NCI-H1105 (cell line): ENCODE data around the gene SPDYE6.
A peak's percentile ranks its signal among the peaks of the same experiment; 100 is the strongest.
"Not testable (repeated sequence)": the region's sequence is repeated elsewhere in the genome, so short reads cannot be mapped to it uniquely, and the experiment has no call there.

ENCODE experiments used
- DNase-seq: peaks from one replicate; lab custom pipeline; 2025; lab: John Stamatoyannopoulos, UW

The SPDYE6 gene, protein sequence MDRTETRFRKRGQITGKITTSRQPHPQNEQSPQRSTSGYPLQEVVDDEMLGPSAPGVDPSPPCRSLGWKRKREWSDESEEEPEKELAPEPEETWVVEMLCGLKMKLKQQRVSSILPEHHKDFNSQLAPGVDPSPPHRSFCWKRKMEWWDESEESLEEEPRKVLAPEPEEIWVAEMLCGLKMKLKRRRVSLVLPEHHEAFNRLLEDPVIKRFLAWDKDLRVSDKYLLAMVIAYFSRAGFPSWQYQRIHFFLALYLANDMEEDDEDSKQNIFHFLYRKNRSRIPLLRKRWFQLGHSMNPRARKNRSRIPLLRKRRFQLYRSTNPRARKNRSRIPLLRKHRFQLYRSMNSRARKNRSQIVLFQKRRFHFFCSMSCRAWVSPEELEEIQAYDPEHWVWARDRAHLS

GRCh38 chr7:102356344-102356743, at the start of gene SPDYE6:
TSS of gene SPDYE6 (minus strand) at chr7:102356444. CDS start at chr7:102356023, 421 bp downstream.
- not testable (repeated sequence) for DNase-seq

DNA sequence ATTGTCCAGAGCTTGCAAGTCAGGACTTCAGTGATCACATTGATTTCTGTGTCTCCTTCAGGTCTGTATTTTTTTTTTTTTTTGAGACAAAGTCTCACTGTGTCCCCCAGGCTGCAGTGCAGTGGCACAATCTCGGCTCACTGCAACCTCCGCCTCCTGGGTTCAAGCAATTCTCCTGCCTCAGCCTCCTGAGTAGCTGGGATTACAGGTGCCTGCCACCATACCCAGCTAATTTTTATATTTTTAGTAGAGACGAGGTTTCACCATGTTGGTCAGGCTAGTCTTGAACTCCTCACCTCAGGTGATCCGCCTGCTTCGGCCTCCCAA, 48.6 kb upstream of the SPDYE6 start:
- DNase-seq = not testable (repeated sequence)

DNA sequence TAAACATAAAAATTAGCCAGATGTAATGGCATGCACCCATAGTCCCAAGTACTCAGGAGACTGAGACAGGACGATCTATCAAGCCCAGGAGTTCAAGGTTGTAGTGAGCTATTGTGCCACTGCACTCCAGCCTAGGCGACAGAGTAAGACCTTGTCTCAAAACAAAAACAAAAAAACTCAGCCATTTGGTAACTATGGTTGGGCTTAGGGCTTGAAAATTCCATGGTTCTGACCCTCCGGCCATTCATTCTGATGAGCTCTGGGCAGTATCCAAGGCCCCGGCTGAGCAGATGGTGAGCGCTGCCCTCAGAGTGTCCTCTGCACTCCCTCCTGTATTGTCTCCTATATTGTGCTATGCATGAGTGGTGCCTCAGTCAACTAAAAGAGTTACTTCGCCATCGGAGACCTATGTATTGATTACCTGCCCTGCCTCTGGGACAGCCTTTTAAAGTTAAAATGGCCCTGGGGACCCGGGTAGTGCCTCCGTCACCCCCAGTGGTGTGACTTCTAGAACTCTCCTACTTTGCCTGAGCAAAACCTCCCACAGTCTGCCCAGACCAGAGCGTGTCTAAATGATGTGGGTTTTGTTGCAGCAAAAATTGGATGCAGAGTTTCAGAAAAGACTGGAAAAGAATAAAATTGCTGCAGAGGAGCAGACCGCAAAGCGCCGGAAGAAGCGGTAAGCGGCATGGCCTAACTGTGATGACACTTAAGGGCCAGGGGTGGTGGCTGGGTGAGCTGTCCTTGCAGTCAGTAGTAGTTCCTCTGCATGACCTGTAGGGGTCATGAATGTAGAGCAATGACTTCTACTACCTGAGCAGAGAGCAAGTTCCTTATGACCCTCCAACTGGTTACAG, 48.0 kb upstream of the SPDYE6 start:
- DNase-seq = peak; percentile 22

GRCh38 chr7:102403563-102403962, 47.3 kb upstream of the SPDYE6 start:
- no peak for DNase-seq

DNA sequence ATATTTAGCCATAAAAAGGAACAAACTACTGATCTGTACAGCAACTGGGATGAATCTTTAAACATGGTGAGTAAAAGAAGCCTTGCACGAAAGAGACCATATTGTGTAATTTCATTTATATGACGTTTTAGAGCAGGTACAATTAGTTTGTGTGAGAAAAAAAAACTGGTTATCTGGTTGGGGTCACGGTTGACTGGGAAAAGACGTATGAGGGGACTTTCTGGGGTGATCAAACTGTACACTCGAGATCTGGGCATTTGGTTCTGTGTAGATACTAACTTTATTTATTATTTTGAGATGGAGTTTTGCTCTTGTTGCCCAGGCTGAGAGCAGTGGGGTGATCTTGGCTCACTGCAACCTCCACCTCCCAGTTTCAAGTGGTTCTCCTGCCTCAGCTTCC, 44.1 kb upstream of the SPDYE6 start:
- DNase-seq = no peak

GRCh38 chr7:102398543-102398942, 42.3 kb upstream of the SPDYE6 start:
- DNase-seq = no peak

- no peak for DNase-seq
Measured at GRCh38 chr7:102396710-102397019, 40.4 kb upstream of the SPDYE6 start.

- DNase-seq = peak; percentile 92
Measured at GRCh38 chr7:102395873-102396709, 39.8 kb upstream of the SPDYE6 start, which contains the start of gene PRKRIP1. TSS of gene PRKRIP1 (plus strand) at chr7:102396363. CDS start at chr7:102396412, 49 bp downstream.

DNA sequence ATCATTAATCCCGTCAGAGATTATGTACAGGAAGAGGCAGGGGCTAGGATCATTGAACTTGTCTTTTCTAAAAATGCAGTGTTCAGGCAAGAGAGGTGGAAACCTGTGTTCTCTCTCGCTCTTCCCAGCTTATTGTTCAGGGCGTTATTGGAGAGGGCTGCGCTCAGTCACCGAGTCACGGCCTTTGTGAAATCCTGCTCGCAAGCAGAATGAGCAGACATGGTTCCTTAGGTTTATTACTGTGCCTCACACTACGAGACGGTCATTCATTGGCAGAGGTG, 39.3 kb upstream of the SPDYE6 start:
- no peak for DNase-seq

- DNase-seq = no peak
Measured at GRCh38 chr7:102393467-102393866, 37.2 kb upstream of the SPDYE6 start.

GRCh38 chr7:102392330-102392729, 36.1 kb upstream of the SPDYE6 start:
- no peak for DNase-seq

DNA sequence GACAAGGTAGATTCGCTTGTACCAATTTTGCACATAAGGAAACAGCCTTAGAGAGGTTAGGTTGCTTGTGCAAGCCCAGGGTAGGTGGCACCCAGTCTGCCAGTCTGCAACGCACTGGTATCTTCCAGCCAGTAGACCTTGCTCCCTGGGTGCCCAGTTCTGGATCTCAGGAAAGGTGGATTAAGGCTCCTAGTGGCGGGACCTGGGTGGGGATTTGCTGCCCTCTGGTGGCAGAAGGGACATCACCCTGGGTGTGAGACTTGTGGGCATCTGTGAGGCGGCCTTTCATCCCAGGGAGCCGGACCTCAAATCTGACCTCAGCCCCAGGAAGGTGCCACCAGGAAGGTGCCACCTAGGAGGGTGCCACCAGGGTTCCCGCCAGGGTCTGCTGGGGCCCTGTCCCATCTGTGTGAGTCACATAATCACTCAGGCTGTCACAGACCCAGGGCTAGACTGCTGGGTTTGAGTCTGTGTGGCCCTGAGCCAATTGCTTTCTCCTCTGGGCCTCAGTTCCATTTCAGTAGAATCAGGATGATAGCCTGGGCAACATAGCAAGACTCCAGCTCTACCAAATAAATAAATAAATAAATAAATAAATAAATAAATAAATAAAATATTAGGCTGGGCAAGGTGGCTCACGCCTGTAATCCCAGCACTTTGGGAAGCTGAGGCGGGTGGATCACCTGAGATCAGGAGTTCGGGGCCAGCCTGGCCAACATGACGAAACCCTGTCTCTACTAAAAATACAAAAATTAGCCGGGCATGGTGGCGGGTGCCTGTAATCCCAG, 34.6 kb upstream of the SPDYE6 start:
- peak; percentile 39 for DNase-seq

- no peak for DNase-seq
Measured at GRCh38 chr7:102389810-102390209, 33.6 kb upstream of the SPDYE6 start.

DNA sequence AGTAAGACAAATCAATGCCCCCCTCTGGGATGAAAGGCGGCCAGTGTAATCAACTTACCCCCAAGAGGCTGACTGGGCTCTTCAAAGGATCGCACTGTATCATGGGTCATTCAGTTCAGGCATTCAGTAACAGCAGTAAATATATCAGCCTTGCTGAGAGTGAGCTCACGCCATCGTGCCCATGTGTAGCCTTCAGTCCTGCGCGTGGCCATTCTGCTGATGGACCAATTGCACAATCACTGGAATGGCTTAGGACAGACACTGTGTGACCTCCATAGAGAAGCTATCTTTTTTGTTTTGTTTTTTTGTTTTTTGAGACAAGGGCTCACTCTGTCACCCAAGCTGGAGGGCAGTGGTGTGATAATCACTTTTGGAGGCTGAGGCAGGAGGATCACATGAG, 30.8 kb upstream of the SPDYE6 start:
- DNase-seq = no peak

DNA sequence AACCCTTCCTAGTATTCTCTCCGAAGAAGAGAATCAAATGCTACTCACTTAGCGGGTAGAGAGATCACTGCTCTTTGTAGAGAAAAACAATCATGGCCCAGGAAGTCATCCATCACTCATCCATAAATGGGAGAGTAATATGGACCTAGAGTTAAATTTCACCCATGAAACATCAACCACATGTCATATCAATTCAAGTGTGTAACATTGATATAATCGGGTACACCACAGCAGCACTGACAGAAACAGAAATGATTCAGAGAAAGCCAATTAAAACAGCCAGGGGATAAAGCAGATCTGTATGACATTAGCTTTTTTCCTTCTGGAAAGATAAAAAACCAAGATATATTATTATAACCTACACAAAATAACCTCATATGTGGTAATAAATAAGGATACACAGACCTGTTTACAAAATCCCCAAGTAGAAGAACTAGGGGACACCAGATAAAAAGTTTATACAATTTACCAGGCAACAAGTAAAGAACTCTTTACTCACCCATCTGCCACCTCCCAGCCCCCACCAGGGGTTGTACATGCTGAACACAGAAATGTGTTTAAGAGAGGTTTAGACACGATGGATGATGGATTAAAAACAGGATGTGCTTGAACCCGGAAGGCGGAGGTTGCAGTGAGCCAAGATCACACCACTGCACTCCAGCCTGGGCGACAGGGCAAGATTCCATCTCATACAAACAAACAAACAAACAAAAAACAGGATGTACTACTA, 25.6 kb upstream of the SPDYE6 start:
- DNase-seq = not testable (repeated sequence)

DNA sequence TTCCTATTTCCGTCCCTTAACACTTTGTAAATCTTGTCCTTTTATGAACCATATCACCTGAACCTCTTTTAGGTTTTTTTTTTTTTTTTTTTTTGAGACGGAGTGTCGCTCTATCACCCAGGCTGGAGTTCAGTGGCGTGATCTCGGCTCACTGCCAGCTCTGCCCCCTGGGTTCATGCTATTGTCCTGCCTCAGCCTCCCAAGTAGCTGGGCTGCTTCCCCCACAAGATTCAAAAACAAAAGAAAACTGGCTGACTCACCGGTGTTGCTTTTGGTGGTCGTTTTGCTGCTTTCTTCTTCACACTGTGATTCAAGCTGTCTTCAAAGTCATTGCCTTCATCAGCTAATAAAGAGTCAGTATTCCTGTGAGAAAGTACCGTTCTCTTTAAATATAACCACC, 24.6 kb upstream of the SPDYE6 start:
- DNase-seq = not testable (repeated sequence)

DNA sequence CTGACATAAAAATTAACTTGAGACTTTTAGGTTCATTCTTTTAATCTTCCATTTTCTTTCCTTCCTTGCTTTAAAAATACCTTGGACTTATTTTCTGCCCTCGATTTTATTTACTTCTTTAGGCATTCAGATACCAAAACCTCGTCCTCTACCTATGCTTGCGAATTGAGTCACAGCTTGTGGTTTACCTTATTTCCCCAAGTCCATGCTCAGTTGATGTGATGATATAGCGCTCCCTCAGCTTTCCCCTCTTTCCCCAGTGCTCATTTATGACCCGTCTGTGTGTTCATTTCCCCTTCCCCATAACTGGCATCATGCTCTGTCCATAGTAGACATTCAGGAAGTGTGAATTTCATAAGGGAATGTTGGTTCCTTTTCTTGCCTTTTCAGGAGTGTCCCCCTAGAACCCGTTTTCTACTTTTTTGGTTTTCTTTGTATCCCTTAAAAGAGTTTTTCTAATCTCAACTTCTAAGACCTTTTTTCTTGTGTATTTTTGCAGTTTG, 20.8 kb upstream of the SPDYE6 start:
- DNase-seq = no peak

DNA sequence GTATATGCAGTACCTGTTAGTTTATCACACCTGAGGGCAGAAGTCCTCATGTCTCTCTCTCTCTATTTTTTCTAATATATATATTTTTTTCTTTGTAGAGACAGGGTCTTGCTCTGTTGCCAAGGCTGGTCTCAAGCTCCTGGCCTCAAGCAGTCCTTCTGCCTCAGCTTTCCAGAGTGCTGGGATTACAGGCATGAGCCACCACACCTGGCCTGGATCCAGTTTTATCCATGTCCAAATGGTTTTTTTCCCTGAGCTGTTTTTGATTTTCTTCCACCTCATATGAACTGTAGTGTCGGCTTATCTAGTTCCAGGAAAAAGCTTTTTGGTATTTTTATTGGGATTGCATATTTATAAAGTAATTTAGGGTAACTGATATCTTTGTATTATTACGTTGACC, 16.6 kb upstream of the SPDYE6 start:
- not testable (repeated sequence) for DNase-seq

DNA sequence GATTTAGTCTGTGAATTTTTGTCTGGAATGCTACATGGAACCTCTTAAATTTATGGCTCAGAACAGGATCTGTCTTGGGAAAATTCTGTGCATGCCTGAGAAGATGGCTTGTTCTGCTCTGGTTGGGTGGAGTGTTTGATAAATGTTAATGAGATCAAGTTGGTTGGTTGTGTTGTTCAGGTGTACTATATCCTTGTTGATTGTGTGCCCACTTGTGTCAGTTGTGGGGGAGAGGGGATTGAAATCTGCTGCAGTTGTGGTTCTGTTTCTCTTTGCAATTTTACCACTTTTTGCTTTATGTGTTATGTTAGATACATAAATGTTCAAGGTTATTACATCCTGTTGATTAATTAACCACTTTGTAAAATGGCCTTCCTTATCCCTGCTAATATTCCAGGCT, 13.8 kb upstream of the SPDYE6 start:
- DNase-seq = not testable (repeated sequence)

- not testable (repeated sequence) for DNase-seq
Measured at GRCh38 chr7:102365390-102365789, 9.1 kb upstream of the SPDYE6 start.

GRCh38 chr7:102364394-102364886, 8.2 kb upstream of the SPDYE6 start:
- not testable (repeated sequence) for DNase-seq
